CD14-positive monocyte (primary cell): ENCODE data around the gene SLIT3. TPM values are rescaled to one million over a fixed set of nuclear protein-coding genes. Genes with fewer than 3 reads are reported as not detected.

Experiments used
- DNase-seq, 3 donors: peaks; one replicate each; pipeline ENCODE4 v3.0.0-alpha.2; 2011 to 2022
- H2AFZ ChIP-seq: 2 replicates; pipeline ENCODE4 v1.6.0; 2012; ENCODE audit warnings: mild to moderate bottlenecking, low read depth, low read length, inconsistent platforms; ENCODE audit not compliant: insufficient read depth, poor library complexity, severe bottlenecking
- H3K27ac ChIP-seq, 2 donors: 1 replicate in 1 of 2; 2 replicates in 1 of 2; pipeline ENCODE4 v1.5.1; 2012 to 2013; ENCODE audit warnings: low read length in 2 of 2, control low read depth in 1 of 2, inconsistent platforms in 1 of 2, low read depth in 1 of 2, mild to moderate bottlenecking in 1 of 2
- H3K27me3 ChIP-seq, 2 donors: one replicate each; pipeline versions ENCODE4 v1.6.0 to v1.6.1; 2011 to 2013; ENCODE audit warnings: low read length in 2 of 2; ENCODE audit not compliant: control insufficient read depth in 2 of 2, insufficient read depth in 2 of 2
- H3K36me3 ChIP-seq, 2 donors: replicated peaks in 1 of 2; 1 replicate in 1 of 2; 2 replicates in 1 of 2; pipeline versions ENCODE4 v1.5.1 to v1.6.1; 2012 to 2013; ENCODE audit warnings: low read length in 2 of 2, control low read depth in 1 of 2, inconsistent platforms in 1 of 2, mild to moderate bottlenecking in 1 of 2; ENCODE audit not compliant: insufficient read depth in 2 of 2, control insufficient read depth in 1 of 2
- H3K4me1 ChIP-seq, 2 donors: 1 replicate in 1 of 2; 2 replicates in 1 of 2; pipeline versions ENCODE4 v1.5.1 to v1.6.1; 2012 to 2013; ENCODE audit warnings: low read length in 2 of 2, control low read depth in 1 of 2, inconsistent platforms in 1 of 2, mild to moderate bottlenecking in 1 of 2, moderate library complexity in 1 of 2; ENCODE audit not compliant: insufficient read depth in 2 of 2, control insufficient read depth in 1 of 2
- H3K4me2 ChIP-seq: replicated peaks from 2 replicates; pipeline ENCODE3; 2012; ENCODE audit warnings: low read length, moderate library complexity, mild to moderate bottlenecking; ENCODE audit not compliant: poor library complexity, severe bottlenecking; ENCODE audit errors: extremely low read depth
- H3K4me3 ChIP-seq, 3 experiments: fragments of 200-600 bp in 1 of 3; sonication (generic) in 1 of 3; replicated peaks in 1 of 3; 1 replicate in 2 of 3; 2 replicates in 1 of 3; pipeline ENCODE4 v1.5.1; 2011 to 2013; ENCODE audit warnings: low read length in 3 of 3, mild to moderate bottlenecking in 3 of 3, control low read depth in 2 of 3, low read depth in 2 of 3, inconsistent platforms in 1 of 3, moderate library complexity in 1 of 3
- H3K79me2 ChIP-seq: 2 replicates; pipeline ENCODE4 v1.6.0; 2012; ENCODE audit warnings: mild to moderate bottlenecking, control low read depth, inconsistent platforms, low read length, moderate library complexity; ENCODE audit not compliant: insufficient read depth
- H3K9ac ChIP-seq: 2 replicates; pipeline ENCODE4 v1.6.0; 2017; ENCODE audit warnings: low read length, mild to moderate bottlenecking; ENCODE audit not compliant: insufficient read depth, poor library complexity, severe bottlenecking
- H3K9me3 ChIP-seq, 2 donors: replicated peaks in 1 of 2; 1 replicate in 1 of 2; 2 replicates in 1 of 2; pipeline versions ENCODE4 v1.5.1 to v1.6.1; 2012 to 2013; ENCODE audit warnings: low read length in 2 of 2, control low read depth in 1 of 2; ENCODE audit not compliant: control insufficient read depth in 1 of 2, insufficient read depth in 1 of 2
- H4K20me1 ChIP-seq: 2 replicates; pipeline ENCODE4 v1.6.0; 2012; ENCODE audit warnings: mild to moderate bottlenecking, low read length, control low read depth, moderate library complexity; ENCODE audit not compliant: insufficient read depth
- H3K27ac Mint-ChIP-seq, 7 donors: one replicate each; pipeline ENCODE4 v1.8.0; 2020; ENCODE audit warnings: mild to moderate bottlenecking in 7 of 7, mixed read lengths in 7 of 7, moderate library complexity in 6 of 7, inconsistent platforms in 2 of 7
- H3K27me3 Mint-ChIP-seq, 3 donors: one replicate each; pipeline ENCODE4 v1.8.0; 2021 to 2022; ENCODE audit warnings: low read depth in 3 of 3, mild to moderate bottlenecking in 3 of 3, mixed read lengths in 3 of 3, moderate library complexity in 3 of 3, inconsistent platforms in 1 of 3
- H3K36me3 Mint-ChIP-seq, 2 donors: one replicate each; pipeline ENCODE4 v1.8.0; 2020; ENCODE audit warnings: mixed read lengths in 2 of 2, inconsistent platforms in 1 of 2, mild to moderate bottlenecking in 1 of 2
- H3K4me1 Mint-ChIP-seq: one replicate; pipeline ENCODE4 v1.8.0; 2020; ENCODE audit warnings: mild to moderate bottlenecking, mixed read lengths
- H3K4me3 Mint-ChIP-seq, 2 donors: one replicate each; pipeline ENCODE4 v1.8.0; 2020; ENCODE audit warnings: mild to moderate bottlenecking in 2 of 2, mixed read lengths in 2 of 2, moderate library complexity in 1 of 2
- H3K9me3 Mint-ChIP-seq, 7 donors: one replicate each; pipeline ENCODE4 v1.8.0; 2020 to 2022; ENCODE audit warnings: mixed read lengths in 7 of 7, mild to moderate bottlenecking in 6 of 7, moderate library complexity in 6 of 7, inconsistent platforms in 2 of 7
- WGBS: methylation state at CpG from one replicate; pipeline ENCODE4 v1.1.5; 2013; ENCODE audit warnings: missing lambda C conversion rate; ENCODE audit not compliant: insufficient coverage; 5-methylcytosine and 5-hydroxymethylcytosine counted together
- intact Hi-C, 2 donors: fragments of 100-400 bp; cut with micrococcal nuclease; formaldehyde crosslinking; loops; one replicate each; pipeline versions ENCODE4 v1.15.0 to v1.15.1; 2023
- polyA plus RNA-seq, 3 donors: library from polyadenylated mRNA; depleted of rRNA in 1 of 3; unstranded in 2 of 3; stranded (reverse) in 1 of 3; fragments of 300-500 nt in 2 of 3; fragments of >200 nt in 1 of 3; fragmentation: Illumina TruSeq in 2 of 3; gene quantifications; 1 replicate in 2 of 3; 2 replicates in 1 of 3; pipeline ENCODE4 v1.2.3, GENCODE V29; 2012 to 2021
- TF ChIP-seq, protein P1 (sequence below): fragments of 200-600 bp; IDR thresholded peaks from one replicate; pipeline ENCODE4 v1.8.0; 2022; ENCODE audit warnings: antibody characterized with exemption, mild to moderate bottlenecking

The SLIT3 gene
- polyA plus RNA-seq, 3 donors: not detected

DNA sequence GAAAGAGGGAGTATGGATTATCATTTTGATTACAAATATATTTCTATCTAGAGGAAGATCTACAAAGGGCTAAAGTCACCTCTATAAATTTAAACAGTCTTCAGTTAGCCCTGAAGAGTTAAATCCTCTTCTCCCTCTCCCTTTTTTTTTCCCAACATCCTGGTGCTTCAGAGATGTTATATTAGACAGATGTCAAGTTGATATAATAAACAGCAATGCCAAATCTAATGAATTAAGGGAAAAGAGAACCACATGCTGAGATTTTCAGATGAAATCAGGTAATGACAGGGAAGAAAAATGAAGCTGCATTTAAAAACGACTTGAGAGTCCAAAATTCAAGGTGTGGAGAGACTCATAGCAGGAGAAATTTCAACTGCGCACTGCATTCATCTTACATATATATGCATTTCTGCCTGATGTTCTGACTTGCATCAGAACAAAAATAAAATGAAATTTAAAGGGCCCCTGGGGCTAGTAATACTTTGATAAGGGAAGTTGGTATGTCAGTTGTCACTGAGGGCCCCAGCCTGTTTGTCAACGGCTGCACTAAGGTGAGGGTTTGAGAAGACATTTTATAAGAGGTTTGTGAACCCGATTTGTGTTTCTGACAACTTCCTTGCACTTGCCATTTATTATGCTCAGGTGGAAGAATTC lies 382.9 kb downstream of the SLIT3 start:
- WGBS: 65% methylated on average over 2 of the region's 4 CpGs
- Mint-ChIP-seq H3K36me3 (no peaks in the 10 kb centered on the region), H3K27ac (no peak overlapping the region), H3K9me3 (no peaks in the 10 kb centered on the region), H3K27me3 (peaks cover 0 to 14% (median 13%) of the 10 kb centered on the region in 3 donors), H3K4me3 (no peak overlapping the region), H3K4me1 (peaks cover 27% of the 10 kb centered on the region)
- Histone ChIP-seq H3K4me1 (peaks cover 4 to 14% of the 10 kb centered on the region in 2 donors), H2AFZ (no peak overlapping the region), H3K27me3 (peaks cover 6 to 12% of the 10 kb centered on the region in 2 donors), H4K20me1 (no peaks in the 10 kb centered on the region), H3K79me2 (no peaks in the 10 kb centered on the region), H3K9me3 (no peaks in the 10 kb centered on the region), H3K36me3 (no peaks in the 10 kb centered on the region), H3K27ac (no peak overlapping the region), H3K4me2 (no peak overlapping the region), H3K9ac (no peak overlapping the region), H3K4me3 (no peak overlapping the region)
- intact Hi-C loops: no loop called here
- DNase-seq: no peak
- TF ChIP-seq, protein P1, sequence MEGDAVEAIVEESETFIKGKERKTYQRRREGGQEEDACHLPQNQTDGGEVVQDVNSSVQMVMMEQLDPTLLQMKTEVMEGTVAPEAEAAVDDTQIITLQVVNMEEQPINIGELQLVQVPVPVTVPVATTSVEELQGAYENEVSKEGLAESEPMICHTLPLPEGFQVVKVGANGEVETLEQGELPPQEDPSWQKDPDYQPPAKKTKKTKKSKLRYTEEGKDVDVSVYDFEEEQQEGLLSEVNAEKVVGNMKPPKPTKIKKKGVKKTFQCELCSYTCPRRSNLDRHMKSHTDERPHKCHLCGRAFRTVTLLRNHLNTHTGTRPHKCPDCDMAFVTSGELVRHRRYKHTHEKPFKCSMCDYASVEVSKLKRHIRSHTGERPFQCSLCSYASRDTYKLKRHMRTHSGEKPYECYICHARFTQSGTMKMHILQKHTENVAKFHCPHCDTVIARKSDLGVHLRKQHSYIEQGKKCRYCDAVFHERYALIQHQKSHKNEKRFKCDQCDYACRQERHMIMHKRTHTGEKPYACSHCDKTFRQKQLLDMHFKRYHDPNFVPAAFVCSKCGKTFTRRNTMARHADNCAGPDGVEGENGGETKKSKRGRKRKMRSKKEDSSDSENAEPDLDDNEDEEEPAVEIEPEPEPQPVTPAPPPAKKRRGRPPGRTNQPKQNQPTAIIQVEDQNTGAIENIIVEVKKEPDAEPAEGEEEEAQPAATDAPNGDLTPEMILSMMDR: no peak

GRCh38 chr5:168916852-168917251 lies 384.1 kb downstream of the SLIT3 start:
- intact Hi-C loops: no loop called here
- H3K79me2 ChIP-seq: no peaks in the 10 kb centered on the region
- H3K9ac ChIP-seq: no peak overlapping the region
- H3K27ac Mint-ChIP-seq: no peak overlapping the region
- no peaks in the 10 kb centered on the region for H4K20me1 ChIP-seq
- no CpG with 5 or more reads among the region's 6 CpGs for WGBS
- no peak overlapping the region for H3K4me3 ChIP-seq
- no peaks in the 10 kb centered on the region for H3K9me3 ChIP-seq
- peaks cover 0 to 20% (median 14%) of the 10 kb centered on the region in 3 donors for H3K27me3 Mint-ChIP-seq
- H3K4me1 ChIP-seq: peaks cover 4 to 14% of the 10 kb centered on the region in 2 donors
- no peaks in the 10 kb centered on the region for H3K36me3 ChIP-seq
- no peak overlapping the region for H3K4me2 ChIP-seq
- H3K9me3 Mint-ChIP-seq: no peaks in the 10 kb centered on the region
- no peaks in the 10 kb centered on the region for H3K36me3 Mint-ChIP-seq
- H3K4me1 Mint-ChIP-seq: peaks cover 27% of the 10 kb centered on the region
- TF ChIP-seq, protein P1: no peak
- no peak overlapping the region for H3K27ac ChIP-seq
- H3K27me3 ChIP-seq: peaks cover 6 to 12% of the 10 kb centered on the region in 2 donors
- no peak overlapping the region for H2AFZ ChIP-seq
- DNase-seq: no peak
- H3K4me3 Mint-ChIP-seq: no peak overlapping the region
